Stimulated activated CD4-positive, alpha-beta T cell treated with anti-CD3 and anti-CD28 coated beads, TNF-alpha, amount 100 ng/mL, for 4 hours (primary cell): ENCODE data around the gene SAMD8.

Source experiments
- DNase-seq, 3 experiments: peaks; one replicate each; pipeline ENCODE4 v3.0.0-alpha.2; 2020; ENCODE audit warnings: low read depth in 3 of 3

Gene SAMD8

GRCh38 chr10:75111365-75111906 lies at the start of gene SAMD8:
TSS of gene SAMD8 (plus strand) at chr10:75111656. CDS start at chr10:75150529, 38,873 bp downstream.
- peak; percentile 89 to 91 (median 90) for DNase-seq

- no peak for DNase-seq
Observed at GRCh38 chr10:75061709-75062505, 49.5 kb upstream of the SAMD8 start.

- DNase-seq: no peak
Observed at GRCh38 chr10:75062506-75063299, 48.8 kb upstream of the SAMD8 start.

- DNase-seq: no peak
Observed at GRCh38 chr10:75063461-75064230, 47.8 kb upstream of the SAMD8 start.

- DNase-seq: no peak
Observed at GRCh38 chr10:75065076-75065475, 46.4 kb upstream of the SAMD8 start.

- DNase-seq: no peak
Observed at GRCh38 chr10:75066271-75066670, 45.2 kb upstream of the SAMD8 start.

- no peak for DNase-seq
Observed at GRCh38 chr10:75067272-75067671, 44.2 kb upstream of the SAMD8 start.

GRCh38 chr10:75068523-75068922 lies 42.9 kb upstream of the SAMD8 start:
- DNase-seq: no peak

- no peak for DNase-seq
Observed at GRCh38 chr10:75070476-75070875, 41.0 kb upstream of the SAMD8 start.

- DNase-seq: no peak
Observed at GRCh38 chr10:75070961-75071428, 40.5 kb upstream of the SAMD8 start.

GRCh38 chr10:75071756-75072155 lies 39.7 kb upstream of the SAMD8 start:
- no peak for DNase-seq

- DNase-seq: no peak
Observed at GRCh38 chr10:75072727-75073126, 38.7 kb upstream of the SAMD8 start.

GRCh38 chr10:75073442-75073841 lies 38.0 kb upstream of the SAMD8 start:
- DNase-seq: no peak

- DNase-seq: no peak
Observed at GRCh38 chr10:75074711-75075445, 36.6 kb upstream of the SAMD8 start.

- DNase-seq: no peak
Observed at GRCh38 chr10:75076348-75076747, 35.1 kb upstream of the SAMD8 start.

GRCh38 chr10:75079436-75080083 lies 31.9 kb upstream of the SAMD8 start:
- DNase-seq: no peak

- no peak for DNase-seq
Observed at GRCh38 chr10:75080554-75080953, 30.9 kb upstream of the SAMD8 start.

GRCh38 chr10:75081379-75081778 lies 30.1 kb upstream of the SAMD8 start:
- DNase-seq: no peak

GRCh38 chr10:75083972-75084833 lies 27.3 kb upstream of the SAMD8 start:
- DNase-seq: no peak
